ENCODE measurements around the gene TEX54.

DNA sequence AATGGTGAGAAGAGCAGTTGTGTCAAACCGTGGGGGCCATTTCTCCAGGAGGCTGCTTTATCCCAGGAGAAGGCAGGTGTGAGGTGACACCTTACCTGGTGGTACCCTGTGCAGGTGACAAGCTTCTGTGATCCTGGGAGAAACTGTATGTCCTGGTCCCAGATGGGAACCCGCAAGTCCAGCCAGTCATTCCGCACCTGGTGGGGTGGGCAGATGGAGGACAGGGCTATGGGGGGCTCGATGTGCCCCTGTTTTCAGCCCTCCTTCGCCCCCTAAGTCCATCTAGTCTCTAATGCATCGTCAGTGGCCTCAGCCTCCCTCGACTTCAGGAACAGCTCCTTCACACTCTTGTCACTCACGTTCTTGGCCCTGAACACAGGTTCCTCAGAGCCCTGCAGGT lies 2.7 kb upstream of the TEX54 start:
- TF ChIP-seq ZNF713 (CRISPR knock-in tag; IDR thresholded peaks at IDR 0.05) (no peak), HNRNPLL (IDR thresholded peaks at IDR 0.05; ENCODE audit: low read depth, low read length, poor library complexity, severe bottlenecking) (no peak), SMARCC2 (IDR thresholded peaks at IDR 0.05) (no peak), PITX1 (CRISPR knock-in tag; IDR thresholded peaks at IDR 0.05) (no peak), ELF1 (CRISPR knock-in tag; IDR thresholded peaks at IDR 0.05) (no peak), ERF (CRISPR knock-in tag; IDR thresholded peaks at IDR 0.05) (no peak), ZNF468 (CRISPR knock-in tag; IDR thresholded peaks at IDR 0.05) (no peak), EP300 (IDR thresholded peaks at IDR 0.05; ENCODE audit: low read depth in 2 of 2, low read length in 2 of 2) (no peak), EP300 (CRISPR knock-in tag; IDR thresholded peaks at IDR 0.05; ENCODE audit: borderline replicate concordance) (no peak)
- TF ChIP-seq, protein P1, sequence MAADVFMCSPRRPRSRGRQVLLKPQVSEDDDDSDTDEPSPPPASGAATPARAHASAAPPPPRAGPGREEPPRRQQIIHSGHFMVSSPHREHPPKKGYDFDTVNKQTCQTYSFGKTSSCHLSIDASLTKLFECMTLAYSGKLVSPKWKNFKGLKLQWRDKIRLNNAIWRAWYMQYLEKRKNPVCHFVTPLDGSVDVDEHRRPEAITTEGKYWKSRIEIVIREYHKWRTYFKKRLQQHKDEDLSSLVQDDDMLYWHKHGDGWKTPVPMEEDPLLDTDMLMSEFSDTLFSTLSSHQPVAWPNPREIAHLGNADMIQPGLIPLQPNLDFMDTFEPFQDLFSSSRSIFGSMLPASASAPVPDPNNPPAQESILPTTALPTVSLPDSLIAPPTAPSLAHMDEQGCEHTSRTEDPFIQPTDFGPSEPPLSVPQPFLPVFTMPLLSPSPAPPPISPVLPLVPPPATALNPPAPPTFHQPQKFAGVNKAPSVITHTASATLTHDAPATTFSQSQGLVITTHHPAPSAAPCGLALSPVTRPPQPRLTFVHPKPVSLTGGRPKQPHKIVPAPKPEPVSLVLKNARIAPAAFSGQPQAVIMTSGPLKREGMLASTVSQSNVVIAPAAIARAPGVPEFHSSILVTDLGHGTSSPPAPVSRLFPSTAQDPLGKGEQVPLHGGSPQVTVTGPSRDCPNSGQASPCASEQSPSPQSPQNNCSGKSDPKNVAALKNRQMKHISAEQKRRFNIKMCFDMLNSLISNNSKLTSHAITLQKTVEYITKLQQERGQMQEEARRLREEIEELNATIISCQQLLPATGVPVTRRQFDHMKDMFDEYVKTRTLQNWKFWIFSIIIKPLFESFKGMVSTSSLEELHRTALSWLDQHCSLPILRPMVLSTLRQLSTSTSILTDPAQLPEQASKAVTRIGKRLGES (CRISPR knock-in tag; IDR thresholded peaks at IDR 0.05; ENCODE audit: borderline replicate concordance): no peak
- TF ChIP-seq, protein P2, sequence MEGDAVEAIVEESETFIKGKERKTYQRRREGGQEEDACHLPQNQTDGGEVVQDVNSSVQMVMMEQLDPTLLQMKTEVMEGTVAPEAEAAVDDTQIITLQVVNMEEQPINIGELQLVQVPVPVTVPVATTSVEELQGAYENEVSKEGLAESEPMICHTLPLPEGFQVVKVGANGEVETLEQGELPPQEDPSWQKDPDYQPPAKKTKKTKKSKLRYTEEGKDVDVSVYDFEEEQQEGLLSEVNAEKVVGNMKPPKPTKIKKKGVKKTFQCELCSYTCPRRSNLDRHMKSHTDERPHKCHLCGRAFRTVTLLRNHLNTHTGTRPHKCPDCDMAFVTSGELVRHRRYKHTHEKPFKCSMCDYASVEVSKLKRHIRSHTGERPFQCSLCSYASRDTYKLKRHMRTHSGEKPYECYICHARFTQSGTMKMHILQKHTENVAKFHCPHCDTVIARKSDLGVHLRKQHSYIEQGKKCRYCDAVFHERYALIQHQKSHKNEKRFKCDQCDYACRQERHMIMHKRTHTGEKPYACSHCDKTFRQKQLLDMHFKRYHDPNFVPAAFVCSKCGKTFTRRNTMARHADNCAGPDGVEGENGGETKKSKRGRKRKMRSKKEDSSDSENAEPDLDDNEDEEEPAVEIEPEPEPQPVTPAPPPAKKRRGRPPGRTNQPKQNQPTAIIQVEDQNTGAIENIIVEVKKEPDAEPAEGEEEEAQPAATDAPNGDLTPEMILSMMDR (CRISPR knock-in tag; IDR thresholded peaks at IDR 0.05): no peak
- TF ChIP-seq, protein P3, sequence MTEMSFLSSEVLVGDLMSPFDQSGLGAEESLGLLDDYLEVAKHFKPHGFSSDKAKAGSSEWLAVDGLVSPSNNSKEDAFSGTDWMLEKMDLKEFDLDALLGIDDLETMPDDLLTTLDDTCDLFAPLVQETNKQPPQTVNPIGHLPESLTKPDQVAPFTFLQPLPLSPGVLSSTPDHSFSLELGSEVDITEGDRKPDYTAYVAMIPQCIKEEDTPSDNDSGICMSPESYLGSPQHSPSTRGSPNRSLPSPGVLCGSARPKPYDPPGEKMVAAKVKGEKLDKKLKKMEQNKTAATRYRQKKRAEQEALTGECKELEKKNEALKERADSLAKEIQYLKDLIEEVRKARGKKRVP (CRISPR knock-in tag; IDR thresholded peaks at IDR 0.05): no peak
